OCI-LY3 (cell line): ENCODE data around the gene KCNC4.

ENCODE experiments used
- H2AFZ ChIP-seq: fragments of 200-600, 300-600 bp; shearing (Covaris generic); 2 replicates; pipeline ENCODE4 v1.6.0; 2014; ENCODE audit warnings: antibody characterized with exemption, low read depth, low read length
- H3K27ac ChIP-seq: fragments of 200-600, 300-600 bp; sonication (generic); 2 replicates; pipeline ENCODE4 v1.5.1; 2014; ENCODE audit warnings: mild to moderate bottlenecking, low read length, moderate library complexity, mixed read lengths
- H3K27me3 ChIP-seq: fragments of 200-600, 300-600 bp; sonication (generic); 2 replicates; pipeline ENCODE4 v1.6.1; 2014; ENCODE audit warnings: low read depth, low read length, mixed read lengths
- H3K36me3 ChIP-seq: fragments of 200-600, 300-600 bp; sonication (generic); replicated peaks from 2 replicates; pipeline ENCODE3; 2014; ENCODE audit warnings: low read depth, low read length, mixed read lengths
- H3K4me1 ChIP-seq: fragments of 300-600, 200-600 bp; sonication (generic); 2 replicates; pipeline ENCODE4 v1.6.1; 2014; ENCODE audit warnings: low read length, mixed read lengths
- H3K4me2 ChIP-seq: fragments of 200-600, 300-600 bp; sonication (generic); 2 replicates; pipeline ENCODE4 v1.6.1; 2014; ENCODE audit warnings: low read length, mixed read lengths
- H3K4me3 ChIP-seq: fragments of 300-600, 200-600 bp; sonication (generic); 2 replicates; pipeline ENCODE4 v1.5.1; 2014; ENCODE audit warnings: antibody characterized with exemption, mild to moderate bottlenecking, low read length, moderate library complexity
- H3K79me2 ChIP-seq: fragments of 300-600, 200-600 bp; shearing (Covaris generic); 2 replicates; pipeline ENCODE4 v1.6.1; 2014; ENCODE audit warnings: mild to moderate bottlenecking, low read length, mixed read lengths
- H3K9ac ChIP-seq: fragments of 300-600, 200-600 bp; shearing (Covaris generic); 2 replicates; pipeline ENCODE4 v1.6.0; 2014; ENCODE audit warnings: mild to moderate bottlenecking, low read length, moderate library complexity
- H3K9me3 ChIP-seq: fragments of 200-600, 300-600 bp; shearing (Covaris generic); 2 replicates; pipeline ENCODE4 v1.6.1; 2014; ENCODE audit warnings: low read length, mixed read lengths; ENCODE audit not compliant: insufficient read depth
- H4K20me1 ChIP-seq: fragments of 200-600, 300-600 bp; sonication (generic); 2 replicates; pipeline ENCODE4 v1.6.1; 2016; ENCODE audit warnings: low read length, mixed read lengths; ENCODE audit not compliant: insufficient read depth
- EZH2phosphoT487 ChIP-seq: fragments of 200-600 bp; shearing (Covaris generic); IDR thresholded peaks from 2 replicates; pipeline ENCODE4 v1.6.1; 2018; ENCODE audit warnings: antibody characterized with exemption, mixed run types, low read depth
- TF ChIP-seq, protein P1 (sequence below): fragments of 200-600, 300-600 bp; sonication (generic); IDR thresholded peaks from 2 replicates; pipeline ENCODE4 v1.5.1; 2014; ENCODE audit warnings: antibody characterized with exemption, low read length, low read depth

Gene KCNC4

DNA sequence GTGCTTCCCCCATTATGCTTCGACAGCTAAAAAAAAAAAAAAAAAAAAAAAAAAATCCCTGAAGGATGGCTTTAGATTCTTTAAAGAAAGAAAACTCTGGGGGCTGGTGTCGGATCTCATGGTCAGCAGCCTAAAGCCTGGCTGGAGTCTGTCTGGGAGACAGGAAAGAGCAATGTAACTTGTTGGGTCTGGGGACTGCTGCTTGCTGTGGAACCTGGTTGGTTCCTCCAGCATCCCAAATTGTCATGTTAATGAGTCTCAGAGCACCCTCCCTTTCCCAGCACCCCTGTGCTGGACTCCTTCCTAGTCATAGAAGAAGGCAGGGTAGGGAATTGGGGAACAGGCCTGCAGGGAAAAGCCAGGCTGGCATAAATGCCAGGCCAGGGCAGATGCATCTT lies 3.0 kb downstream of the KCNC4 start:
- Histone ChIP-seq H3K9me3 (no peaks in the 10 kb centered on the region), H3K27me3 (no peaks in the 10 kb centered on the region), H3K4me1 (peaks cover 29% of the 10 kb centered on the region), H3K9ac (no peak overlapping the region), H3K4me2 (no peak overlapping the region), H3K36me3 (no peaks in the 10 kb centered on the region), H3K79me2 (no peaks in the 10 kb centered on the region), H3K4me3 (no peak overlapping the region), H2AFZ (no peak overlapping the region), H3K27ac (no peak overlapping the region), H4K20me1 (no peaks in the 10 kb centered on the region)
- TF ChIP-seq, protein P1, sequence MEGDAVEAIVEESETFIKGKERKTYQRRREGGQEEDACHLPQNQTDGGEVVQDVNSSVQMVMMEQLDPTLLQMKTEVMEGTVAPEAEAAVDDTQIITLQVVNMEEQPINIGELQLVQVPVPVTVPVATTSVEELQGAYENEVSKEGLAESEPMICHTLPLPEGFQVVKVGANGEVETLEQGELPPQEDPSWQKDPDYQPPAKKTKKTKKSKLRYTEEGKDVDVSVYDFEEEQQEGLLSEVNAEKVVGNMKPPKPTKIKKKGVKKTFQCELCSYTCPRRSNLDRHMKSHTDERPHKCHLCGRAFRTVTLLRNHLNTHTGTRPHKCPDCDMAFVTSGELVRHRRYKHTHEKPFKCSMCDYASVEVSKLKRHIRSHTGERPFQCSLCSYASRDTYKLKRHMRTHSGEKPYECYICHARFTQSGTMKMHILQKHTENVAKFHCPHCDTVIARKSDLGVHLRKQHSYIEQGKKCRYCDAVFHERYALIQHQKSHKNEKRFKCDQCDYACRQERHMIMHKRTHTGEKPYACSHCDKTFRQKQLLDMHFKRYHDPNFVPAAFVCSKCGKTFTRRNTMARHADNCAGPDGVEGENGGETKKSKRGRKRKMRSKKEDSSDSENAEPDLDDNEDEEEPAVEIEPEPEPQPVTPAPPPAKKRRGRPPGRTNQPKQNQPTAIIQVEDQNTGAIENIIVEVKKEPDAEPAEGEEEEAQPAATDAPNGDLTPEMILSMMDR: no peak
- no peak for TF ChIP-seq EZH2phosphoT487

DNA sequence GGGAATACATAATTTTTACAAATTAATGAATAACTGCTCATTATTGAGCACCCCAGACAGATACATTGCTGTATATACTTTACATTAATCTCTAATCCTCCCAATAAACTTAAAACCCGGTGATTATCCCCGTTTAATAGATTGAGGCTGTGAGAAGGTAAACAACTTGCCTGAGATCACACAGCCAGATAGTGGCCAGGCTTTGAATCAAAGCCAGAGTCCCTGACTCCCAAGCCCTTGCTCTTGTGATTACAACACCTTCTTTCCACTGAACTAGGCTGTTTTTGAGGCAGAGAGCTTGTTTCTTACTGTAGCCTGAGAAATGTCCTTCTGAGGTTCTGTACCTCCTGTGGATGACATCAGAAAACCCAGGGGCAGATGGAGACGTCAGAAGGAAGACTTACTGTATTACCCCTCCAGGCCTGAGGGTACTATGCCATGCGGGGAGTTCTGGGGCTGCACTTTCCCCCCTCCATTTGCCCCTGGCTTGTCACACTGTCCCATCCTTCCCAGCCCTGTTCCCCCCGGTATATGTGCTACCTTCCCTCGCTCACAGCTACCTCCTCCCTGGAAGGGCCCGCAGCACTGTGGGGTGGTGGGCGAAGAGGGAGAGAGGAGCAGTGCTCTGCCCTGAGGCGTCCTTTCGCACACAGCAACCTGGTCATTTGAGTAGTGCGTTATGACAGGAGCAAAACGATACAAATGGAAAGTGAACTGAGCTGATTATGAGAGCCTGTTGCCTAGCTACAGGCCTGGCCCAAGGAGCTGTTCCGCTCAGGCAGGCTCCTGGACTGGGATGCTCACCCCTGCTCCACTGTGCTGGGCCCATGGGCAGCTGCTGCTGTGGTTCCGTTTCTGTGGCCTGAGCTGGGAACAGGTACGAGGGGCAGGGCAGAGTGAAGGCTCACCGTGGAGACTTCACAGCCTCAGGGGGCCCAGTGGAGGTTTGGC lies 4.6 kb downstream of the KCNC4 start:
- no peaks in the 10 kb centered on the region for H3K36me3 ChIP-seq
- H3K27me3 ChIP-seq: no peaks in the 10 kb centered on the region
- H3K4me3 ChIP-seq: no peak overlapping the region
- H3K79me2 ChIP-seq: no peaks in the 10 kb centered on the region
- peaks cover 27% of the 10 kb centered on the region for H3K4me1 ChIP-seq
- H3K27ac ChIP-seq: no peak overlapping the region
- TF ChIP-seq, protein P1: no peak
- no peak for TF ChIP-seq EZH2phosphoT487
- H3K9me3 ChIP-seq: no peaks in the 10 kb centered on the region
- H3K9ac ChIP-seq: no peak overlapping the region
- no peaks in the 10 kb centered on the region for H4K20me1 ChIP-seq
- no peak overlapping the region for H2AFZ ChIP-seq
- H3K4me2 ChIP-seq: no peak overlapping the region

DNA sequence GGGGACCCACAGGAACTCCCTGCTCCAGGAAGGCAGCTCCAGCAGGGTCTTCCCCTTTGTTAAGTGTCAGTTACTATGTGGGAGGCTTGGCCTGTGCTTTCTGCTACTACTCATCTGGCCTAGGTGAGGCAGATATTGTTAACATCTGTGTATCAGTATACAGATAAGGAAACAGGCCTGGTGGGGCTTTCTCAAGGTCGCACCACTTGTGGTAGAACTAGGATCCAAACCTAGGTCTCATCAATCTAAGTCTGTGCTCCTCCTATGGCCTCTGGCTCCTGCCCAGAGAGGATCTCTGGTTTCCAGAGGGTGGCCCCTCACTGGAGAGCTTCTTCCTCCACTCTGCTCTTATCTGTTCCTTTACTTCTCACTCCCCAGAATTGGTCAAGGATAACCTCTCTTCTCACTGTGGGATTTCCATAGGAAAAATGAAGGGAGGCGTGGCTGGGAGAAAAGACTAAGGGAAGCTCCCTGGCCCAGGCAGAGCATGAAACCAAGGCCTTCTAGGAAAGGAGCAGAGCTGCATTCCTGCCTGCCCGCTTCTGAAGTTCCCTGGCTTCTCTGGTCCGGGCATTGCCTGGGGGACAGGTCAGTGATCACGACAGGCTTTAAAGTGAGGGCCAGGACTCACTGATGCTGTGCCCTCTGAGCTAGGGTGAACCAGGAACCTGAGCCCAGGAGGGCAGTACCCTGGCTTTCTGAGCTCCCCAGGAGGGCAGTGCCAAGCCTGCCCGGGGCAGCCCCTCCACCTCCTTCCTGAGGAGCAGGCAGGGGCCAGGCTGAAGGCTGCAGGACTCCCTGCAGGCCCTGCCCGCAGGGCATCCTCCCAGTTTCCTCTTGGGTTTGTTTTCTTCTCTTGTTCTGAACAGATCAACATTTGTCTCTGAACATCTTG lies 5.8 kb downstream of the KCNC4 start:
- H3K4me2 ChIP-seq: no peak overlapping the region
- H4K20me1 ChIP-seq: no peaks in the 10 kb centered on the region
- H2AFZ ChIP-seq: no peak overlapping the region

More for the DNA sequence above, 5.8 kb downstream of the KCNC4 start:
- no peaks in the 10 kb centered on the region for H3K9me3 ChIP-seq
- no peak overlapping the region for H3K9ac ChIP-seq
- no peaks in the 10 kb centered on the region for H3K36me3 ChIP-seq
- no peaks in the 10 kb centered on the region for H3K27me3 ChIP-seq
- no peak for TF ChIP-seq EZH2phosphoT487
- TF ChIP-seq, protein P1: no peak
- H3K79me2 ChIP-seq: no peaks in the 10 kb centered on the region
- H3K4me1 ChIP-seq: peaks cover 27% of the 10 kb centered on the region
- no peak overlapping the region for H3K4me3 ChIP-seq
- no peak overlapping the region for H3K27ac ChIP-seq
